CD14-positive monocyte (primary cell): ENCODE results near the gene OR4D10. TPM values are rescaled to one million over a fixed set of nuclear protein-coding genes. Genes with fewer than 3 reads are reported as not detected.

ENCODE experiments used
- DNase-seq, 3 donors: peaks; one replicate each; pipeline ENCODE4 v3.0.0-alpha.2; 2011 to 2022
- H2AFZ ChIP-seq: 2 replicates; pipeline ENCODE4 v1.6.0; 2012; ENCODE audit warnings: mild to moderate bottlenecking, low read depth, low read length, inconsistent platforms; ENCODE audit not compliant: insufficient read depth, poor library complexity, severe bottlenecking
- H3K27ac ChIP-seq, 2 donors: 1 replicate in 1 of 2; 2 replicates in 1 of 2; pipeline ENCODE4 v1.5.1; 2012 to 2013; ENCODE audit warnings: low read length in 2 of 2, control low read depth in 1 of 2, inconsistent platforms in 1 of 2, low read depth in 1 of 2, mild to moderate bottlenecking in 1 of 2
- H3K27me3 ChIP-seq, 2 donors: one replicate each; pipeline versions ENCODE4 v1.6.0 to v1.6.1; 2011 to 2013; ENCODE audit warnings: low read length in 2 of 2; ENCODE audit not compliant: control insufficient read depth in 2 of 2, insufficient read depth in 2 of 2
- H3K36me3 ChIP-seq, 2 donors: replicated peaks in 1 of 2; 1 replicate in 1 of 2; 2 replicates in 1 of 2; pipeline versions ENCODE4 v1.5.1 to v1.6.1; 2012 to 2013; ENCODE audit warnings: low read length in 2 of 2, control low read depth in 1 of 2, inconsistent platforms in 1 of 2, mild to moderate bottlenecking in 1 of 2; ENCODE audit not compliant: insufficient read depth in 2 of 2, control insufficient read depth in 1 of 2
- H3K4me1 ChIP-seq, 2 donors: 1 replicate in 1 of 2; 2 replicates in 1 of 2; pipeline versions ENCODE4 v1.5.1 to v1.6.1; 2012 to 2013; ENCODE audit warnings: low read length in 2 of 2, control low read depth in 1 of 2, inconsistent platforms in 1 of 2, mild to moderate bottlenecking in 1 of 2, moderate library complexity in 1 of 2; ENCODE audit not compliant: insufficient read depth in 2 of 2, control insufficient read depth in 1 of 2
- H3K4me2 ChIP-seq: replicated peaks from 2 replicates; pipeline ENCODE3; 2012; ENCODE audit warnings: low read length, moderate library complexity, mild to moderate bottlenecking; ENCODE audit not compliant: poor library complexity, severe bottlenecking; ENCODE audit errors: extremely low read depth
- H3K4me3 ChIP-seq, 3 experiments: fragments of 200-600 bp in 1 of 3; sonication (generic) in 1 of 3; replicated peaks in 1 of 3; 1 replicate in 2 of 3; 2 replicates in 1 of 3; pipeline ENCODE4 v1.5.1; 2011 to 2013; ENCODE audit warnings: low read length in 3 of 3, mild to moderate bottlenecking in 3 of 3, control low read depth in 2 of 3, low read depth in 2 of 3, inconsistent platforms in 1 of 3, moderate library complexity in 1 of 3
- H3K79me2 ChIP-seq: 2 replicates; pipeline ENCODE4 v1.6.0; 2012; ENCODE audit warnings: mild to moderate bottlenecking, control low read depth, inconsistent platforms, low read length, moderate library complexity; ENCODE audit not compliant: insufficient read depth
- H3K9ac ChIP-seq: 2 replicates; pipeline ENCODE4 v1.6.0; 2017; ENCODE audit warnings: low read length, mild to moderate bottlenecking; ENCODE audit not compliant: insufficient read depth, poor library complexity, severe bottlenecking
- H3K9me3 ChIP-seq, 2 donors: replicated peaks in 1 of 2; 1 replicate in 1 of 2; 2 replicates in 1 of 2; pipeline versions ENCODE4 v1.5.1 to v1.6.1; 2012 to 2013; ENCODE audit warnings: low read length in 2 of 2, control low read depth in 1 of 2; ENCODE audit not compliant: control insufficient read depth in 1 of 2, insufficient read depth in 1 of 2
- H4K20me1 ChIP-seq: 2 replicates; pipeline ENCODE4 v1.6.0; 2012; ENCODE audit warnings: mild to moderate bottlenecking, low read length, control low read depth, moderate library complexity; ENCODE audit not compliant: insufficient read depth
- H3K27ac Mint-ChIP-seq, 7 donors: one replicate each; pipeline ENCODE4 v1.8.0; 2020; ENCODE audit warnings: mild to moderate bottlenecking in 7 of 7, mixed read lengths in 7 of 7, moderate library complexity in 6 of 7, inconsistent platforms in 2 of 7
- H3K27me3 Mint-ChIP-seq, 3 donors: one replicate each; pipeline ENCODE4 v1.8.0; 2021 to 2022; ENCODE audit warnings: low read depth in 3 of 3, mild to moderate bottlenecking in 3 of 3, mixed read lengths in 3 of 3, moderate library complexity in 3 of 3, inconsistent platforms in 1 of 3
- H3K36me3 Mint-ChIP-seq, 2 donors: one replicate each; pipeline ENCODE4 v1.8.0; 2020; ENCODE audit warnings: mixed read lengths in 2 of 2, inconsistent platforms in 1 of 2, mild to moderate bottlenecking in 1 of 2
- H3K4me1 Mint-ChIP-seq: one replicate; pipeline ENCODE4 v1.8.0; 2020; ENCODE audit warnings: mild to moderate bottlenecking, mixed read lengths
- H3K4me3 Mint-ChIP-seq, 2 donors: one replicate each; pipeline ENCODE4 v1.8.0; 2020; ENCODE audit warnings: mild to moderate bottlenecking in 2 of 2, mixed read lengths in 2 of 2, moderate library complexity in 1 of 2
- H3K9me3 Mint-ChIP-seq, 7 donors: one replicate each; pipeline ENCODE4 v1.8.0; 2020 to 2022; ENCODE audit warnings: mixed read lengths in 7 of 7, mild to moderate bottlenecking in 6 of 7, moderate library complexity in 6 of 7, inconsistent platforms in 2 of 7
- CTCF ChIP-seq: fragments of 200-600 bp; IDR thresholded peaks from one replicate; pipeline ENCODE4 v1.8.0; 2022; ENCODE audit warnings: antibody characterized with exemption, mild to moderate bottlenecking
- WGBS: methylation state at CpG from one replicate; pipeline ENCODE4 v1.1.5; 2013; ENCODE audit warnings: missing lambda C conversion rate; ENCODE audit not compliant: insufficient coverage; 5-methylcytosine and 5-hydroxymethylcytosine counted together
- intact Hi-C, 2 donors: fragments of 100-400 bp; cut with micrococcal nuclease; formaldehyde crosslinking; loops; one replicate each; pipeline versions ENCODE4 v1.15.0 to v1.15.1; 2023
- polyA plus RNA-seq, 3 donors: library from polyadenylated mRNA; depleted of rRNA in 1 of 3; unstranded in 2 of 3; stranded (reverse) in 1 of 3; fragments of 300-500 nt in 2 of 3; fragments of >200 nt in 1 of 3; fragmentation: Illumina TruSeq in 2 of 3; gene quantifications; 1 replicate in 2 of 3; 2 replicates in 1 of 3; pipeline ENCODE4 v1.2.3, GENCODE V29; 2012 to 2021

The OR4D10 gene
- polyA plus RNA-seq, 3 donors = not detected

GRCh38 chr11:59528711-59529110, 55.6 kb downstream of the OR4D10 start:
- Histone ChIP-seq H4K20me1 (no peaks in the 10 kb centered on the region), H3K4me2 (no peak overlapping the region), H2AFZ (no peak overlapping the region), H3K4me1 (no peaks in the 10 kb centered on the region), H3K27ac (no peak overlapping the region), H3K9me3 (no peaks in the 10 kb centered on the region), H3K9ac (no peak overlapping the region), H3K79me2 (no peaks in the 10 kb centered on the region), H3K27me3 (no peaks in the 10 kb centered on the region), H3K36me3 (no peaks in the 10 kb centered on the region), H3K4me3 (no peak overlapping the region)
- Mint-ChIP-seq H3K9me3 (peaks cover 0 to 1% (median 0%) of the 10 kb centered on the region in 7 donors), H3K27me3 (peaks cover 0 to 4% (median 2%) of the 10 kb centered on the region in 3 donors), H3K4me1 (no peaks in the 10 kb centered on the region), H3K27ac (no peak overlapping the region), H3K4me3 (no peak overlapping the region), H3K36me3 (no peaks in the 10 kb centered on the region)
- intact Hi-C loops = no loop called here
- WGBS = 100% methylated on average over 1 of the region's 7 CpGs
- DNase-seq = no peak
- no peak for TF ChIP-seq CTCF

Other genes with a start within 250 kb of the OR4D10 start
- not detected for gene OR5AN1, start 114.4 kb upstream of the OR4D10 start, polyA plus RNA-seq
- gene OR5A2, start 46.9 kb upstream of the OR4D10 start, polyA plus RNA-seq = not detected
- gene OR5A1, start 36.8 kb upstream of the OR4D10 start, polyA plus RNA-seq = not detected
- gene OR4D6, start 16.4 kb upstream of the OR4D10 start, polyA plus RNA-seq = not detected
- not detected for gene OR4D11, start 30.3 kb downstream of the OR4D10 start, polyA plus RNA-seq
- not detected for gene OR4D9, start 38.2 kb downstream of the OR4D10 start, polyA plus RNA-seq
- 10 to 100 TPM in 2 of 3 donors, 1 to 10 TPM in 1; 9.8 to 15.3 (median 11.9) TPM for gene OSBP, start 142.5 kb downstream of the OR4D10 start, polyA plus RNA-seq
- 10 to 100 TPM in 1 of 3 donors, 1 to 10 TPM in 2; 4.1 to 49.3 (median 5.1) TPM for gene PATL1, start 195.7 kb downstream of the OR4D10 start, polyA plus RNA-seq
- not detected for gene OR10V1, start 240.5 kb downstream of the OR4D10 start, polyA plus RNA-seq